Epithelial cell of proximal tubule (primary cell): ENCODE results near the gene RABEP1. TPM values are rescaled to one million over a fixed set of nuclear protein-coding genes. Genes with fewer than 3 reads are reported as not detected.
"Not testable (repeated sequence)": the region's sequence is repeated elsewhere in the genome, so short reads cannot be mapped to it uniquely, and the experiment has no call there.

ENCODE experiments used
- DNase-seq: peaks from one replicate; pipeline ENCODE4 v3.0.0-alpha.2; 2011; ENCODE audit warnings: low read depth
- H3K4me3 ChIP-seq: 2 replicates; pipeline ENCODE4 v1.5.1; 2011; ENCODE audit warnings: low read depth, mild to moderate bottlenecking, low read length
- CTCF ChIP-seq: conservative IDR thresholded peaks from 2 replicates; pipeline ENCODE4 v1.5.1; 2012; ENCODE audit warnings: low read depth, mild to moderate bottlenecking, low read length
- total RNA-seq: library from RNA; depleted of rRNA; stranded (reverse); fragments of >200 nt; gene quantifications from 2 replicates; pipeline ENCODE4 v1.2.3, GENCODE V29; 2015

The RABEP1 gene
- total RNA-seq, 1 donor from 2014 or later = 21.4 TPM

DNA sequence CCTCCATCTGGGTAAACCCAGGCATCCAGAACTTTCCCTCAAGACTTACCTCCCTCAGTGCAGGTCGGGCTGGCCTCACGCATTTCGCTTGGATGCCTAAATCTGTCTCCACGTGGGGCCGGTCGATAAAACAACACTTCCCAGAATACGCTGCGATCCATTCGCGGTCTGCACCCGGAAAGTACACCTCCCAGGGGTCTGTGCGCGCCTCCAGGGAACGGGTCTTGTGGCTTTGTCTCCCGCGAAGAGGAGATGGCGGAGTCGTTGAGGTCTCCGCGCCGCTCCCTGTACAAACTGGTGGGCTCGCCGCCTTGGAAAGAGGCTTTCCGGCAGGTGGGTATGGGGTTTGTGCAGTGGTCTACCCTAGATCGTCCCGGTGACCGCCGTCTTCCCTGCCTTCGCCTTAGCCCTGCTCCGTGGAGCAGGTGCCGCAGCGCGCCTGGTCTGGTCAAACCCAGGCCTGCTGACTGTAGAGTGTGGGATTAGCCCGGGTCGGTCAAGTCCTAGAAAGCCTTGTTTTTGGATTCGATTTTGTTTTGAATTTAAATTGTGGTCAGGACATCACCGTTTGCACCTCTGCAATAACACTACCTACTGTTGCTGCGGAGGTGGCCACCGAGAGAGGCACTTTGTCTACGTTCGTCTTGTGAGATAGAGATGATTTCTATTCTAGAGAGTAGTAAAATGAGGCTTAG is 138.0 kb downstream of the RABEP1 start, which contains the start of gene RPAIN:
Gene RPAIN, plus strand, starts transcription at position 224 of the 695 bp plus-strand sequence. Its CDS starts 29 bp downstream, at position 253.
- TF ChIP-seq CTCF = no peak
- peak within 1 kb of the TSS; percentile 99 for H3K4me3 ChIP-seq
- no peak for DNase-seq

- TF ChIP-seq CTCF = peak; percentile 13
- peak; percentile 37 for DNase-seq
- no peak overlapping the region for H3K4me3 ChIP-seq
Observed at GRCh38 chr17:5422505-5422904, 140.4 kb downstream of the RABEP1 start.

GRCh38 chr17:5424909-5425308 is 142.8 kb downstream of the RABEP1 start:
- H3K4me3 ChIP-seq = no peak overlapping the region
- no peak for TF ChIP-seq CTCF
- DNase-seq = no peak

GRCh38 chr17:5425826-5426225 is 143.7 kb downstream of the RABEP1 start:
- H3K4me3 ChIP-seq = no peak overlapping the region
- TF ChIP-seq CTCF = no peak
- DNase-seq = no peak

DNA sequence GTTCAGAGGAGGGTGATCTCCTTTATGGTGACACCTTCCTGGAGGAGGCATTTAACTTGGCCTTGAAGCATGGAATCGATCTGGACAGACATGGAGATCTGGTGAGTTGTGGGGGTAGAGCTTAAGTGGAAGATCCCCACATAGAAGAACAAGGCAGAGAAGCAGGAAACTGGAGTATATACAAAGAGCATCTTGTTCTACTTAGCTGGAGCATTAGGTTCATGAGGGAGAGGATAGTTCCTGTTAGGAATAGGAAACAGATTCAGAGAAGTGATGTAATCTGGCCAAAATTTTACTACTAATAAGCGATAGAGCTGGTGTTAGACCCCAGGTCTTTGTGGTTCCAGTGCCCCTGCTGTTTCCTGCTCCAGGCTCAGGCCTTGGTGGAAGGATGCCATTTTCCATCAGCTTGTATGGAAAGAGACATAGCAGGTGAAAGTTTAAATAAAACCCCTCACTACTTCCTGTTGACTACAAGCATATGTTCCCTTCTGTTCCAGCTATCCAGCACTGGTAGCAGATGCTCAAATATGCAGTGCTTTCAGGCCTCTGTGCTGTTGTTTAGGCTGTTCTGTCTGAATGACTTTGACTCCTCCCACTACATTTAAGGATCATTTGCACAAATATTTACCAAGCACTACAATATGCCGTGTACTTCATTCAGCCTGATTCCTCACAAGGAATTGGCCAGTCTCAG is 147.3 kb downstream of the RABEP1 start:
- H3K4me3 ChIP-seq = no peak overlapping the region
- TF ChIP-seq CTCF = no peak
- DNase-seq = no peak

GRCh38 chr17:5430413-5430999 is 148.4 kb downstream of the RABEP1 start:
- no peak overlapping the region for H3K4me3 ChIP-seq
- no peak for DNase-seq
- TF ChIP-seq CTCF = no peak

- not testable (repeated sequence) for H3K4me3 ChIP-seq, DNase-seq
Observed at GRCh38 chr17:5431234-5431633, 149.2 kb downstream of the RABEP1 start.
